GM18519 (cell line): ENCODE data around the gene ZNF497.
"Not testable (repeated sequence)": the region's sequence is repeated elsewhere in the genome, so short reads cannot be mapped to it uniquely, and the experiment has no call there.

Experiments
- ATAC-seq: cut with Tn5 transposase; IDR thresholded peaks from one replicate; pipeline ENCODE4 v1.9.1; 2021; ENCODE audit warnings: mild to moderate bottlenecking, moderate library complexity; ENCODE audit not compliant: unreplicated experiment, low FRiP score

The ZNF497 gene

DNA sequence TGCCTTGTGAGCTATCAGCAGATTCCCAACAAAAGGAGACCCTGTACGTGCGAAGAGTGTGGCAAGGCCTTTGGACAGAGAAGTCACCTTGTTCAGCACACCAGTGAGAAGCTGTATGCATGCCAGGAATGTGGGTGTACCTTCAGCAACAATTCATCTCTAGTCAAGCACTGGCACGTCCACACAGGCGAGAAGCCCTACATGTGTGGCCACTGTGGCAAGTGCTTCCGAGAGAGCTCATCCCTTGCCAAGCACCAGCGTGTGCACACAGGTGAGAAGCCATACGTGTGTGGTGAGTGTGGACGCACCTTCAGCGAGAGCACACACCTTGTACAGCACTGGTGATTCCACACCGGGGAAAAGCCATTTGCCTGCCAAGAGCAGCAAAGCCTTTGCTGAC lies 43.3 kb downstream of the ZNF497 start:
- no peak for ATAC-seq

DNA sequence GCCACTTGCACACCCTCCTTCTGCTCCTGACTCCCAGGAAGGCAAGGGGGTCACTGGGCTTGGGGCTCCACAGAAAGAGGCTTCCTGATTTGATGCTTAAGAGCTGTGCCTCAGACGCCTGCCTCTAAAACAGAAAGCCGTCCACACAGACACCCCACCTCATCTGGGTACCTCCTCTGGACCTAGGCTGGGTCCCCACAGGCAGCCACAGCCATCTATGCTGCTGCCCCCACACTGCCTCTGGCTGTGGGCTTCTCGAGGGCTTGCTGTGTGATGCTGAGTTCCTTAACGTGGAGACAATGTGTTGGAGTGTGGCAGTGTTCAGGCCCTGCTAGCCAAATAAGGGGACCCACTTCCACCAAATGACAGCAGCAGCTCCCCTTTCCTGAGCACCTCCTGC lies 44.3 kb downstream of the ZNF497 start:
- ATAC-seq = no peak

DNA sequence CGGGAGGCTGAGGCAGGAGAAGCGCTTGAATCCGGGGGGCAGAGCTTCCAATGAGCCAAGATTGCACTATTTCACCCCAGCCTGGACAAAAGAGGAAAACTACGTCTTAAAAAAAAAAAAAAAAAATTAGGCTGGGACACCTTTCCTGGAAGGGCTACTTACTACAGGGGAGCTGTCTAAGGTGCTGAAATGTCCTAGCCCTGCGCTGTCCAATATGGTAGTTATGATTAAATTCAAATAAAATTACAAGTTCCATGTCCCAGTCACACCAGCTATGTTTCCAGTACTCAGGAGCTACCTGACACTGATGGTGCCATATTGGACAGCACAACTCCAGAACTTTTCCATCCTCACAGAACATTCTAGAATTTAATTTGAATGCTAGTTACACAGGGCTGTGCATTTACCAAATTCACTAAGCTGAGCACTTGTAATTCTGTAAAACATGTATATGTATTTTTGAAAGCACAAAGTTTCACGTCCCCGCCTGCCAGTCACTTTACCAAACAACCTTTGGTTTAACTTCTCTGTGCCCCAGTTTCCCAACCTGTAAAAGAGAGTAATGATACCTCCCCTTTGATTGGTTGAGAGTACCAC lies 45.0 kb downstream of the ZNF497 start:
- ATAC-seq = no peak

DNA sequence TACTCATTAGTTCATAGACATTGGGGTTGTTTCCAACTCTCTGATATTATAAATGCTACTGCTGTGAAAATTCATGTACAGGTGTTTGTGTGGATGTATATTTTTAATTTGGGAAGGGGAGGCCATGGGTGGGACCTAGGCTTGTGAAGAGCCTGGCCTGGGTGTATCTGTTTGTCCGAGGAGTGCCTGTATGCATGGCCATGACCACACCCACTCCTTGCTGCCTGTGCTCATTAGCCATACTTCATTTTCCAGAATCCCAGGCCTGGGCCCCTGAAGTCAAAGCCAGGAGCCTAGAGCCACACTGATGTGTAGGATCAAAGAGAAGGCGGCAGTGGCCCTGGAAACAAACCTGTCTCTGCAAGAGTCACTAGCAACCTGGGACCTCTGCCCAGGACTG lies 47.0 kb downstream of the ZNF497 start:
- no peak for ATAC-seq

DNA sequence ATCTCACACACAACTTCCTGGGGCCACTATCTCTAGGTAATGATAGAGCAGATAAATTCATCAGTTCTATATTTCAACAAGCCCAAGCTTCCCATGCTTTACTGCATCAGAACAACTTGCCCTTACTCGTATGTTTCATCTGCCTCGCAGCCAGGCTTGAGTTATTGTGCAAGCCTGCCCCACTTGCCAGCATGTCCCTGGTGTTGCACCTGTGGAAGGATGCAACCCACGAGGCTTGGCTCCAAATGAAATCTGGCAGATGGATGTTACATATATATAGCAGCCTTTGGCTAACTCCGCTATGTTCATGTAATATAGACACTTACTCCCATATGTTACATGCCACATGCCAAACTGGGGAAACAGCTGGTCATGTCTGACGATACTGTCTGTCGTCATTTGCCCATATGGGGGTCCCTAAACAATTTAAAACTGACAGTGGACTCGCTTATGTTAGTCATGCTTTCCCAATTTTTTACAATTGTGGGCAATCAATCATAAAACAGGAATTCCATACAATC lies 51.1 kb downstream of the ZNF497 start:
- no peak for ATAC-seq

DNA sequence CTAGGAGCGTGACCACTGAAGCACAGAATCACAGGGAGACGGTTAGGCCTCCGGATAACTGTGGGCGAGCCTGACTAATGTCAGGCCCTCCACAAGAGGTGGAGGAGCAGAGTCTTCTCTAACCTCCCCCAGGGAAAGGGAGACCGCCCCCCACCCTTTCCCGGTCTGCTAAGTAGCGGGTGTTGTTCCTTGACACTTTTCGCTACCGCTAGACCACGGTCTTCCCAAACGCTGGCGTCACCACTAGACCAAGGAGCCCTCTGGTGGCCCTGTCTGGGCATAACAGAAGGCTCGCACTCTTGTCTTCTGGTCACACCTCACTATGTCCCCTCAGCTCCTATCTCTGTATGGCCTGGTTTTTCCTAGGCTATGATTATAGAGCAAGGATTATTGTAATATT lies 51.9 kb downstream of the ZNF497 start:
- not testable (repeated sequence) for ATAC-seq

DNA sequence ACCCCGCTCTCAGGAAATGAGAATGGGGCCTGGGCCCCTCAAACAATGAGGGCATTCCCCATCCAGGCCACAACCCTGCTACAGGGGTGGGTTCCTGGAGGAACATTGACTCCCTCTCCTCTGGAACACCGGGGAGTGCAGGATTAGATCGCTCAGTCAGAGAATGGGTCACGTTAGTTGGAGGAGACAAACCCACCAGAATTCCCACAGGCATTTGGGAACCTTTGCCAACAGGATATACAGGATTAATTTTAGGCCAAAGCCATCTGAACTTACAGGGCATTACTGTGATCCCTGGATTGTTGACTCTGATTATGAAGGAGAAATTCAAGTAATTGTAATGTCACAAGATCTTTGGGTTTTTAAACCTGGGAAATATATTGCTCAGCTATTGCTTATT lies 54.8 kb downstream of the ZNF497 start:
- ATAC-seq = no peak

DNA sequence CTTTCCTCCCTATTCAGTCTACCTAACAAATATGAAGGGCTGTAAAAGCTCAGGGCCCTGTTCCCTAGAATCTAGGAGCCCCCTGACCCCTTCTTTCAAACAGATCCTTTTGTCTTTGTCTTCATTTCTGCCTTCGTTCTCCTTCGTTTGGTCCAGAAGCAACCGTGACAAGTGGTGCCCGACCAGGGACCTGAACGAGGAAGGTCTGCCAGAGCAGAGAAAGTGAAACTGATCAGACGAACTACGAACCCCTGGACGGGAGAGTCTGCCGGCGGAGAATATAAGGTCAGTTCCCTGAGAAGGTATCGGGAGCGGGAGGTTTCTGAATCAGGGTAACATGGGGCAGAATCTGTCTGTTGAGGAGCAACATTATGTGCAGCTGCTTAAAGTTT lies 56.6 kb downstream of the ZNF497 start:
- no peak for ATAC-seq

DNA sequence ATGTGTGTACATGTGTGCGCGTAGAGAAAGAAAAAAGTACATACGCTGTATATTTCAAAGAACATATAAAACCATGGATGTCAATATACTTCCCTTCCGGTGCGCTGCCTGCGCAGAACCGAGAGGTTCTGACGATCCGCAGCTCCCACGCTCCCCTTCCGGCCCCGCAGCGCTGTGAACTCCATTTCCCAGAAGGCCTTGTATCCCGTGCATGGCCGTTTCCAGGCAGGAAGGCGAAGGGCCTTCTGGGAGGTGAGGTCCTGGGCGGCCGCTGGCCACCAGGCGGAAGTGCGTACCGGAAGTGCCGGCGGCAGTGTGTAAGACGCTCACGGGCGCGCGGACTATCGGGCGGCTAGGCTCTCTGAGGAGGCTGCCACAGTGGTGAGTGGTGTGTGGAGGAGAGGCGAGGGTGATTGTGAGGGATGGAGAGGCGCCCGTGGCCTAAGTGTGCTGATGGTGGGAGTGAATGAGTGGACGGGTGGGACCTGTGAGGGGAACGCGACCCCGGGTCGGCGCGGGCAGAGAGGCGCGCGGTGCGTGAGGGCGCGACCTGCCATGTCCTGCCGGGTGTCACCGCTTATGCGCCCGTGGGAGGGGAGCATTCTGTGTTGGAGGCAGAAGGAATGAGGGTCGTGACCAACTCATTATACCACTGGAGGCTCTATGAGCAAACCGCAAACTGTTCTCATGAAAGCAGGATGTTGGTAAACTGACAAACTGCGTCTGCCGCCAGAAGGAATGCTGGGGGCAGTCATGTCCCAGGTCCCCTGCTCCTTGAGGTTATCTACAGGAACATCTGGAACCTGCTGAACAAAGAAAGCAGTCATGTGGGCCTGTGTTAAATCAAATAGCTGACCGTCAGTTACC lies 57.3 kb downstream of the ZNF497 start, which contains the start of gene ERVK3-1:
ERVK3-1 (plus strand) TSS at position 313 of the 867 bp plus-strand sequence. CDS start 6,792 bp downstream, outside the sequence.
- peak; percentile 92 for ATAC-seq

DNA sequence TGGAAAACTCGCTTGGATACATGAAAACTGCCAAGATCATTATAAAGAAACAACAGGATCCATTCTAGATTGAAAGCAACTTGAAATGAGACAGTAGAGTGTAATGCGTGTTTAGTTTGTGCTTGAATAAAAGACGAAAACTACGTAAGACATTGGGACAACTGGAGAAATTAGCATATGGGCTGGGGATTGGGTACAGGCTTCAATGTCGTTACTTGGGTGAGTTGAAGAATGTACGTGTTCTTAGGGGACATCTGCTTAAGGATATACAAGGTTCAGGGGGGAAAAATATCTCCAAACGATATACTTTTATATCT lies 57.8 kb downstream of the ZNF497 start:
- no peak for ATAC-seq
